Diencephalon (tissue), 1 donor: ENCODE measurements around the gene STEAP1. TPM values are rescaled to one million over a fixed set of nuclear protein-coding genes. Genes with fewer than 3 reads are reported as not detected.

Experiments used
- total RNA-seq: library from RNA; depleted of rRNA; stranded (reverse); fragments of >200 nt; gene quantifications from one replicate; pipeline ENCODE4 v1.2.3, GENCODE V29; 2014

STEAP1 gene
- 1.2 TPM for total RNA-seq

GRCh38 chr7:90153943-90154771 is at the start of gene STEAP1:
Gene STEAP1, plus strand, starts transcription at chr7:90154469. Its CDS starts 5,320 bp downstream, at chr7:90159789.

DNA sequence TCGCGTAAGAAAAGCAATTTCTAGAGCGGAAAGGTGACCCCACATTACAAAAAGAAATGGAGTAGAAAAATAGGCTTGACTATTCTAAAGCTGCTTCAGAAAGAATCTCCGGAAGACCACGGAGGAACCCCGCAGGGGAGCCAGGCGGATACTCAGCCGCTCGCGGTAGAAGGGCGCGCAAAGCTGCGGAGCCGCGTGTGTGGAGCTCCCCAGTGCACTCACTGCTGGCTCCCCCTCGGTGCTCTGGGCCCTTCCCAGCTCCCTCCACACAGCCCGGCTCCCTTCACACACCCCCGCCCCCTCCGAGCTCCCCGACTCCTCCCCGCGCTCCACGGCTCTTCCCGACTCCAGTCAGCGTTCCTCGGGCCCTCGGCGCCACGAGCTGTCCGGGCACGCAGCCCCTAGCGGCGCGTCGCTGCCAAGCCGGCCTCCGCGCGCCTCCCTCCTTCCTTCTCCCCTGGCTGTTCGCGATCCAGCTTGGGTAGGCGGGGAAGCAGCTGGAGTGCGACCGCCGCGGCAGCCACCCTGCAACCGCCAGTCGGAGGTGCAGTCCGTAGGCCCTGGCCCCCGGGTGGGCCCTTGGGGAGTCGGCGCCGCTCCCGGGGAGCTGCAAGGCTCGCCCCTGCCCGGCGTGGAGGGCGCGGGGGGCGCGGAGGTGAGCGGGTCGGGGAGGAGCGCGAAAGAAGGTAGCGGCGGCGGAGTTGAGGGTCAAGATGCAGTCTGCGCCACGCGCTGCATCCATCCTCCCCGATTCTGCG is 57.3 kb downstream of the STEAP1 start, which contains the start of gene STEAP2:
Gene STEAP2, plus strand, starts transcription at position 350 of the 758 bp plus-strand sequence. CDS start 13,343 bp downstream, outside the sequence.

Other genes starting within 250 kb of the STEAP1 start
- gene STEAP2, start 57.3 kb downstream of the STEAP1 start, total RNA-seq, result 9.9 TPM
- gene CFAP69, start 90.7 kb downstream of the STEAP1 start, total RNA-seq, result 9.2 TPM
- gene FAM237B, start 166.8 kb downstream of the STEAP1 start, total RNA-seq, result 0.23 TPM
- gene GTPBP10, start 192.2 kb downstream of the STEAP1 start, total RNA-seq, result 22.4 TPM
- 53.7 TPM for gene CLDN12, start 249.0 kb downstream of the STEAP1 start, total RNA-seq